ENCODE measurements around the gene PID1. TPM values are rescaled to one million over a fixed set of nuclear protein-coding genes. Genes with fewer than 3 reads are reported as not detected.

The PID1 gene
- total RNA-seq, 1 donor from 2014 or later = 15.4 TPM

- peak; percentile 73 for DNase-seq
Observed at GRCh38 chr2:229066121-229066715, 204.9 kb downstream of the PID1 start.

DNA sequence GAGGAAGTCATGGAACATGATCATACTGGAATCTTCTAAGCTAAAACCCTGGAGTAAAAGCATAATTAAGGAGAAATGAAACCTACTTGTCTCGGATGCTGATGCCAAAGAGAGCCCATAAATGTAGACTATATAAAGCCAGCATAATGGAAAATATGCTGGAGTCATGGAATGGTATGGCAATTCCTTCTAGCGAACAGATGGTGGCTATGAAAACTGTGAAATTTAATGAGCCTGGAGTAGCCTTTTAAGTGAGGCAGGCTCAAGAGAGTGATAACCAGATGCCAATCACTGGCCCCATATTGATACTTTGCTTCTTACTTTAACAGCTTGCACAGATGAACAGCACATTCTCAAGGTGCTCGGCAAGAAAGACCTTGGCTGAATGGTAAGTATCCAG lies 206.3 kb downstream of the PID1 start:
- no peak for DNase-seq

GRCh38 chr2:229060147-229060546 lies 210.9 kb downstream of the PID1 start:
- DNase-seq = no peak

DNA sequence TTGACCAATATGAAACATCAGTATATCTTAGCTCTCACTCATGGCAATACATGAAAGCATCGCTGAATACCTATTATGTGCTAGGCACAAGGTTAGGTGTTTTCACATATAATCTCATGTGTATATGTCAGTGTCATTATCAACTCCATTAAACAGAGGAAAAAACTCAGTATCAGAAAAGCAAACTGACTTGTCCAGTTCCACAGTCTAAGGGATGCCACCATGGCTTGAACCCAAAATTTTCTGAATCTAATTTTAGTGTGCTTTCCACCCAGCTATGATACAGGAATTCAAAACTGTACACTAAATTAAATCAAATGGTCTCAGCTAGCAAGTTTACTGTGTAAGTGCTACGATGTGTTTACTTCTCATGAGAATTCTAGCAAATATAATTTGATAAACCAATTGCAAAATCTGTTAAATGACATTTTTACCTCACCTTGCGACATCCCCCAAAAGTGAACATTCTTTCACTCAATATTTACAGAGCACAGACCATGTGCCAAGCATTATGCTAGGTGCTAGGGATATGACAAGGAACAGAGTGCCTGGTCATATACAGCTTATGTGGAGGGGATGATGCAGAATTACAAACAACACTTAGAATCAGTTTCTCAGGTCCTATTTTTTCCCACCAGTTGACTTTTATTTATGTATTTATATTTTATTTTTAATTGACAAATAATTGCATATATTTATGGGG lies 211.6 kb downstream of the PID1 start:
- no peak for DNase-seq

GRCh38 chr2:229057976-229058553 lies 213.0 kb downstream of the PID1 start:
- no peak for DNase-seq

DNA sequence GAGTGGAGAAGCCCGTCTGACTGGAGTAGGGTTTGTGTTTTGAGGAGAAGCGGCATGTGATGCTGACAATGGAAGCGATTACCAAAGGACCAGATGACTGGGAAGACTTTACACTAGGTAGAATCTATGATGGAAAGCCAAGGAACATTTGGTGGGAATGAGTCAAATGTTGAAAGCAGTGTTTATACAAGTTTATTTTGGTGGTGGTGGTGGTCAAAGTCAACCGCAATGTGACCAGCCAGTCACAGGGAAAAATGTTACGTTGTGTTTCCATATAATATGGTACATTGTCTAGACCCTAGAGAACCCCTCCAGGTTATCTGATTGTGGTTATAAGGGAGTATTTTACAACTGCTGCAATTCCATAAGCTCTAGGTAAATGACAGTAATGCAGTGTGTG lies 216.8 kb downstream of the PID1 start:
- DNase-seq = no peak

- DNase-seq = no peak
Observed at GRCh38 chr2:229051798-229052197, 219.3 kb downstream of the PID1 start.

GRCh38 chr2:229050133-229050532 lies 221.0 kb downstream of the PID1 start:
- peak; percentile 88 for DNase-seq

DNA sequence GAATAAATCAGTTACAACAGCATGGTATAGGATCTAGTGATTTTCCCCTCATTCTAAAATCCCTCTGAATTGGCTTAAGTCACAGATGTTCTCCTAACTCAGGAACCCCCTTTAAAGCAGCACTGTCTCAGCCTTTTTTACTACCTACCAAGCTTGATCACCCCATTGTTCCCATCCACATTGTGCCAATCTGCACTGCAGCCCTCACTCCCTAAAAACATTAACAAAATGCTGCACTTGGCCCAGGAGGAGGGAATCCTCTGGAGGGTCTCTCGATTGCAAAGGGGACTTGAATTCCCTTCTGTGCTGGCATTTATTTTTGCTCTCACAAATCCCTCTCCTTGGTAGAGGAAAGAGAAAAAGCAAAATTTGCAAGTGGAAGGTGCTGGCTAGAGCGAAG lies 223.0 kb downstream of the PID1 start:
- DNase-seq = no peak

GRCh38 chr2:229045671-229046070 lies 225.4 kb downstream of the PID1 start:
- no peak for DNase-seq

DNA sequence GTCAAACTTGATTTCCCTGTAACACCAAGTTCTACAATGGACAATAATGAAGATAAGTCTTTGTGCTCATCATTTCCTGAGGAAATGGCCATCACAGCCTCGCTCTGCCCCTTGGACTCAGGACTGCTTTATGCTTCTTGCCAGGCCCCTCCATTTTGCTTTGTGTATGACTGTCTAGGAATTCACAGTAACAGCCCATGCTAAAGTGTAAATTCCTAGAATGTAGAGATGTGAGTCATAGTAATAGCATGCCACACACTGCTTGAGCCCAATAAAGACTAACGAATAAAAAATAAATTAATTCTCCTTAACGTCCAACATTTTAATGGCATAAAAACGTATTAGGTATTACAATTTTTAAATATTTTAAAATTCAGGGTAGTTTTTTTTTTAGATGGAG lies 226.5 kb downstream of the PID1 start:
- DNase-seq = no peak

DNA sequence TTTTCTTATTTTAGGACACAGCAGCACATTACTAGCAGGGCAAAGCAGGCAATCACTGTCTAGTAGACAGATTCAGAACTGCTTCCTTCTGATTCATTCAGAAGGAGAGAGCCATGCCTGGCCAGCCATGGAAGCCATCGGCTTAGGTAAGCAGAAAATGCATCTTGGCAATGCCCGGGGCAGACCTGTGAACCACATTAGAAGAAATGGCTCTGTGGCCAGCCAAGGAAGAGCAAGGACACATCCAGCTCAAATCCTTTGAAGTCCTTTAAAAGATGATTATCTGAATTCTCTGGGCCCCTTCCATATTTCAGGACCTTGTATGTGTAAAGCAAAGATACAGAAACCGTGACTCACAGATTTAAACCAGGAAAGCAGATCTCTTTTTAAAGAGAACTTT lies 227.4 kb downstream of the PID1 start:
- DNase-seq = no peak

DNA sequence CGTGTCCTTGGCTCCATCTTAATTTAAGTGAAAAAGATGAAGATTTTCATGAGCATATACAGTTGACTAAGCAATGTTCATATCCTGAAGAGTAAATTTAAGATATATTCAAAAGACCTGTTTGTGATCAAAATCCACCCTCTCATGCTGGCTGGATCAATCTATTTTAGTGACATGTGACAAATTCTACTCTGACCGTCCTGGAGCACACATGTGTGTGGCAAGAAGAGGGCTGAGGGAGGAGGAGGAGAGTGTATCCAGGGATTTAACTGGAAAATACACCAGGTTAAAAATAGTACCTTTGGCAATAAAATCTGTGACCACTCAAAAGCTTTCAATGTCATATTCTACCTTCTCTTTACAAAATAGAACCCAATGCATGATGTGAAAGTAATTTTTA lies 228.7 kb downstream of the PID1 start:
- DNase-seq = no peak

DNA sequence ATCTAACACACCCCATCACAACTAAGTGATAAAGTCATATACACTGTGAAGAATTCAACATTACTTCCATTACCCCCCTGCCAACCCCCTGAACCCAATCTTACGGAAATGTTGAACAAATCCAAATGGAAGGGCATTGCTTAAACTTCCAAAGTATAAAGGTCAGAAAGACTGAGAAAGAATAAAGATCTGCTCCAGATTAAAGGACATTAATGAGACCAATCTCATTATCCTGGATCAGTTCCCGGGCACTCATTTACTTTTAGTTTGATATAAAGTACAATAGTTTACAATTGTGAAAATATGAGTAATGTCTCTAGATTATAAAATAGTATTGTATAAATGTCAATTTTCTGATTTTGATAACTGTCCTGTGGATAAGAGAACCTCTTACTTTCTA lies 229.4 kb downstream of the PID1 start:
- no peak for DNase-seq

DNA sequence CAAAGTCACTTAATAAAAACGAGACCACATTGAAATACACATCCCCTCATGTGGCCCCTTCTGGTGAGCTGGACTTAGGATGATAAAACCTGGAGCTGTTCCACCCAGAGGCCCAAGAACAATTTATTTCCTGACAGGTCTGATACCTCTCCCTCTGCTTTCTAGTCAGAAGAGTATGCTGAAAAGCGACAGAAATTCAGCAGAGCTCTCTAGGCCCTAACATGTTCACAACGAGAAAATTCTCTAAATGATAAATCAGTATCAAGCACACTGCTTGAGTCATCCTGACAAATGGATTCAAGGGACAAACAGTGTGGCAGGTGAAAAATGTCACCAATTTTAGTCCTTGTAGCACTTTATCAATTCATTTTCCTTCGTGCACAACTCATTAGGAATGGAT lies 233.5 kb downstream of the PID1 start:
- DNase-seq = no peak

- no peak for DNase-seq
Observed at GRCh38 chr2:229033816-229034215, 237.3 kb downstream of the PID1 start.

- no peak for DNase-seq
Observed at GRCh38 chr2:229032608-229033234, 238.4 kb downstream of the PID1 start.

DNA sequence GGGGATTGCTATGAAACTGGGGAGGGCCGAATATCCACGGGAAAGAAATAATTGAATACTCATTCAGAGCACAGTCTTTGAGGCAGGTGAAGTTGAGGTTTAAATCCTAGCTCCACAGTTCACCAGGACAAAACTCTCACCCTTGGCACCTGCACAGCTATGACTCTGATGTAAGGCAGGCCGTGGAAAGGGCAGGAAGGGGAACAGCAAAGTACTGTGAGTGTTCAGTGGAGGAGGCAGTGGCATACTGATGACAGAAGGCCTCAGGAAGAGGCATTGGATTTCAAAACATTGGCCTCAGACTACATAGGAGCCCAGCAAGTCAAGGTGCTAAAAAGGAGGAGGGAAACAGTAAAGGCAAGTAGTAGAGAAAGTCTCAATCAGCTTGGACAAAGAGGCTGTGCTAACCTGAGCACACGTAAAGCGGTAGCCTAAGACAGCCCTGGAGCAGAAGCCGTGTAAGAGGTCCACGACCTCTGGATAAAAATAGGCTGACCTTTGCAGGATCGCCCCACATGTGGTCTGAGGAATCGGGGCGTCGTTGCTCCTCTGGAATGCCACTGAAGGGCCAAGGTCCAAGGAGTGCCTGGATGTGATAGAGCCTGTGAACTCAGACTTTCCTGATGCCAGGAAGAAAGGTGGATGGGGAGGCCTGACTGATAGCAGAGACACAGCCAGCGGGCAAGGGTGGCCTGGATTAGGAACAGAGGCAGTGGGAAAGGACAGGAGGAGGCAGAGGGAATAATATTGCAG lies 243.6 kb downstream of the PID1 start:
- DNase-seq = no peak

DNA sequence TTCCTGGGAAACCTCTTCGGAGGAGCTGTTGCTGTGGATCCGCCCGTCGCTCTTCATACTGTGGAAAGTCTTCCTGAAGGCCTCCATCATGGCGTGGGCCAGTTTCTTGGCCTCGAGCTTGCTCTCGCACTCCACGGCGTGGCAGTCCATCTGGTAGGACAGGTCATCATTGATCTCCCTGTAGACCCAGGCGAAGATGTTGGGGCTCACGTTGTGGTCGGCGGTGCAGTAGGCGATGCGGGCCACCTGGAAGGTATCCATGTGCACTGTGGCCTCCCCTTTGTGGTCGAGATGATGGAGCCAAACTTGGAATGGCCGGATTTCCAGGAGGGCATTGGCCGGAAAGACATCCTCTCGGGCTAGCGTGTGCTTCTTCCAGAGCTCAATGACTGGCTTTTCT lies 245.4 kb downstream of the PID1 start:
- no peak for DNase-seq

- DNase-seq = no peak
Observed at GRCh38 chr2:229022652-229023051, 248.4 kb downstream of the PID1 start.

- no peak for DNase-seq
Observed at GRCh38 chr2:229022071-229022470, 249.0 kb downstream of the PID1 start.

DNA sequence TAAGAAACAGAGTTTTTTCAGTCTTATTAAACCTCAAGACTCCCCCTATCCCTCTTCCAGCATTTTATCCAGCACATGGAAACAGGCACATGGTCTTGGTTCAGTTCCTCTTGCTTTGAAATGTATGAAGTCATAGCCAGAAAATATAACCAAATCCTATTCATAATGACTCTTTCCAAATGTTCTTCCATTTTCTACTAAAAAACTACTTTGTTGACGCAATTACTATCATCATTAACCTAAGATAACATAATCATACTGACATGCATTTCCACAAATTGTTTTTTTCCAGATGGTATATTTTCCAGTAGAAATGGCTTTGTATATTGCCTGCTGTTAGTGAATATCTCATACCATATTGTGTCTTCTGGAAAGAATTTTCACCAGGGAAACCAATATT lies 261.3 kb downstream of the PID1 start:
- DNase-seq = no peak

DNA sequence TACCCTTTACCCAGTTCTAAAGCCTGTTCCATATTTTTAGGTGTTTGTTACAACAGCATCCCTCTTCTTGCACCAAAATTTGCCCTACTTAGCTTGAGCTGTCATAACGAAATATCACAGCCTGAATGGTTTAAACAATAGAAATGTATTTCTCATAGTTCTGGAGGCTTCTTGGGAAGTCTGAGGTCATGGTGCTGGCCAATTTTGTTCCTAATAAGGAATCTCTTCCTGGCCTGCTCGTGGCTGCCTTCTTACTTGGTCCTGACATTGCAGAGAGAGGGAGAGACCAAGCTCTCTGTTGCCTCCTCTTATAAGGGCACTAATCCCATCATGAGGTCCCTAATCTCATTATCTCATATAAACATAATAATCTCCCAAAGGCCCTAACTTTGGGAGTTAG lies 267.8 kb downstream of the PID1 start:
- DNase-seq = no peak
